NT2/D1 (cell line): ENCODE measurements around the gene BEND4.

Source experiments
- DNase-seq: peaks from one replicate; pipeline ENCODE4 v3.0.0-alpha.2; 2011; ENCODE audit warnings: low read depth, low spot score
- H3K27me3 ChIP-seq: 2 replicates; pipeline ENCODE4 v1.6.0; 2011; ENCODE audit warnings: mild to moderate bottlenecking; ENCODE audit not compliant: insufficient read length, insufficient read depth
- H3K36me3 ChIP-seq: 2 replicates; pipeline ENCODE4 v1.6.1; 2011; ENCODE audit warnings: mild to moderate bottlenecking, low read length, mixed read lengths; ENCODE audit not compliant: insufficient read depth, insufficient read length
- H3K4me1 ChIP-seq: 2 replicates; pipeline ENCODE4 v1.5.1; 2011; ENCODE audit not compliant: insufficient read depth, insufficient read length
- H3K4me3 ChIP-seq: 2 replicates; pipeline ENCODE4 v1.5.1; 2011; ENCODE audit warnings: low read depth; ENCODE audit not compliant: insufficient read length
- H3K9ac ChIP-seq: 2 replicates; pipeline ENCODE4 v1.6.0; 2011; ENCODE audit warnings: low read depth; ENCODE audit not compliant: insufficient read length
- H3K9me3 ChIP-seq: 2 replicates; pipeline ENCODE4 v1.5.1; 2011; ENCODE audit warnings: mild to moderate bottlenecking, low read length; ENCODE audit not compliant: insufficient read depth
- YY1 ChIP-seq: IDR thresholded peaks from 2 replicates; pipeline ENCODE4 v1.6.1; 2011; ENCODE audit not compliant: insufficient read length, insufficient read depth

BEND4 gene

GRCh38 chr4:42066402-42066801 is 86.1 kb downstream of the BEND4 start:
- Histone ChIP-seq H3K4me1 (no peaks in the 10 kb centered on the region), H3K4me3 (no peak overlapping the region), H3K27me3 (no peaks in the 10 kb centered on the region), H3K9me3 (no peaks in the 10 kb centered on the region), H3K9ac (no peak overlapping the region), H3K36me3 (peaks cover 20% of the 10 kb centered on the region)
- no peak for TF ChIP-seq YY1
- no peak for DNase-seq
